Gastrocnemius medialis (tissue), 4 donors: ENCODE data around the gene IP6K3.

ENCODE experiments used
- POLR2A ChIP-seq, 2 donors: fragments of 450-650 bp; IDR thresholded peaks; one replicate each; pipeline ENCODE4 v1.6.1; 2017; ENCODE audit warnings: antibody characterized with exemption in 2 of 2, mild to moderate bottlenecking in 2 of 2, moderate library complexity in 2 of 2
- TF ChIP-seq, protein P1 (sequence below), 5 experiments: fragments of 450-650 bp in 3 of 5; fragments of 200-600 bp in 2 of 5; sonication (generic) in 2 of 5; IDR thresholded peaks in 4 of 5; conservative IDR thresholded peaks in 1 of 5; 1 replicate in 4 of 5; 2 replicates in 1 of 5; pipeline ENCODE4 v1.5.1; 2016 to 2019; ENCODE audit warnings: antibody characterized with exemption in 5 of 5, mild to moderate bottlenecking in 3 of 5, moderate library complexity in 3 of 5

DNA sequence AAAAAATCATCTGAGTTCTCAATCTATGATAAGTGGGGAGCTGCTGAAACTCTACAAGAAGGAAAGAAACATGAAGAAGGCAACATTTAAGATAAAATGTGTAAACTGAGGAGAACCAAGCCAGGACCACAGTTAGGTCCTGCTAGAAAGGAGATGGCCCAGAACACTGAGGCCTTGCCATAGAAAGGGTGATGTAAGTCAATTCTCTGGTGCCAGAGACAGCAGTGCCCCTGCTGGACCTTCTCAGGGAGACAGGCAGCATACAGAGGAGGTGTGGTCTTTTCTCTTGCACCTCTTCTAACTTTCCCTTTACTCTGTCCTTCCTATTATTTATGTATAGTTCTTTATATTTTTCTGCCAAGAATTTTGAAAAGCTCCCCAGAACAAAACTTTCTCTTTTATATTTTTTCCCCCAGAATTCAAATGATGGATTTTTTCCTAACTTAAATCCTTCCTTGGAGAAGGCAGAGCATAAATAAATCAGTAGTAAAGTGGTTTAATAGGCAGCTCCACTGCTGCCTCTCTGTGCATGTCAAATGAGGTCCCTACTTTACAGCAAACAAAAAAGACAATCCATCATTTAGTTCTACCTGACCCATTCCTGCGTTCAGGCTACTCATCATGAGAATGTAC lies 44.2 kb downstream of the IP6K3 start:
- TF ChIP-seq, protein P1, sequence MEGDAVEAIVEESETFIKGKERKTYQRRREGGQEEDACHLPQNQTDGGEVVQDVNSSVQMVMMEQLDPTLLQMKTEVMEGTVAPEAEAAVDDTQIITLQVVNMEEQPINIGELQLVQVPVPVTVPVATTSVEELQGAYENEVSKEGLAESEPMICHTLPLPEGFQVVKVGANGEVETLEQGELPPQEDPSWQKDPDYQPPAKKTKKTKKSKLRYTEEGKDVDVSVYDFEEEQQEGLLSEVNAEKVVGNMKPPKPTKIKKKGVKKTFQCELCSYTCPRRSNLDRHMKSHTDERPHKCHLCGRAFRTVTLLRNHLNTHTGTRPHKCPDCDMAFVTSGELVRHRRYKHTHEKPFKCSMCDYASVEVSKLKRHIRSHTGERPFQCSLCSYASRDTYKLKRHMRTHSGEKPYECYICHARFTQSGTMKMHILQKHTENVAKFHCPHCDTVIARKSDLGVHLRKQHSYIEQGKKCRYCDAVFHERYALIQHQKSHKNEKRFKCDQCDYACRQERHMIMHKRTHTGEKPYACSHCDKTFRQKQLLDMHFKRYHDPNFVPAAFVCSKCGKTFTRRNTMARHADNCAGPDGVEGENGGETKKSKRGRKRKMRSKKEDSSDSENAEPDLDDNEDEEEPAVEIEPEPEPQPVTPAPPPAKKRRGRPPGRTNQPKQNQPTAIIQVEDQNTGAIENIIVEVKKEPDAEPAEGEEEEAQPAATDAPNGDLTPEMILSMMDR (IDR thresholded peaks at IDR 0.05 in 4 of 5, conservative IDR thresholded peaks at IDR 0.05 in 1 of 5) = peak; percentile 13 to 55 (median 41)
- no peak for TF ChIP-seq POLR2A (IDR thresholded peaks at IDR 0.05)
